Measurements from ENCODE around the gene SNX25.
"Not testable (repeated sequence)": the region's sequence is repeated elsewhere in the genome, so short reads cannot be mapped to it uniquely, and the experiment has no call there.

Gene SNX25

GRCh38 chr4:185205697-185206342 is 3.6 kb upstream of the SNX25 start:
- DNase-seq: no peak

GRCh38 chr4:185207466-185207865 is 1.9 kb upstream of the SNX25 start:
- no peak for DNase-seq

- DNase-seq: not testable (repeated sequence)
Observed at GRCh38 chr4:185209852-185210101, 379 bp downstream of the SNX25 start.

DNA sequence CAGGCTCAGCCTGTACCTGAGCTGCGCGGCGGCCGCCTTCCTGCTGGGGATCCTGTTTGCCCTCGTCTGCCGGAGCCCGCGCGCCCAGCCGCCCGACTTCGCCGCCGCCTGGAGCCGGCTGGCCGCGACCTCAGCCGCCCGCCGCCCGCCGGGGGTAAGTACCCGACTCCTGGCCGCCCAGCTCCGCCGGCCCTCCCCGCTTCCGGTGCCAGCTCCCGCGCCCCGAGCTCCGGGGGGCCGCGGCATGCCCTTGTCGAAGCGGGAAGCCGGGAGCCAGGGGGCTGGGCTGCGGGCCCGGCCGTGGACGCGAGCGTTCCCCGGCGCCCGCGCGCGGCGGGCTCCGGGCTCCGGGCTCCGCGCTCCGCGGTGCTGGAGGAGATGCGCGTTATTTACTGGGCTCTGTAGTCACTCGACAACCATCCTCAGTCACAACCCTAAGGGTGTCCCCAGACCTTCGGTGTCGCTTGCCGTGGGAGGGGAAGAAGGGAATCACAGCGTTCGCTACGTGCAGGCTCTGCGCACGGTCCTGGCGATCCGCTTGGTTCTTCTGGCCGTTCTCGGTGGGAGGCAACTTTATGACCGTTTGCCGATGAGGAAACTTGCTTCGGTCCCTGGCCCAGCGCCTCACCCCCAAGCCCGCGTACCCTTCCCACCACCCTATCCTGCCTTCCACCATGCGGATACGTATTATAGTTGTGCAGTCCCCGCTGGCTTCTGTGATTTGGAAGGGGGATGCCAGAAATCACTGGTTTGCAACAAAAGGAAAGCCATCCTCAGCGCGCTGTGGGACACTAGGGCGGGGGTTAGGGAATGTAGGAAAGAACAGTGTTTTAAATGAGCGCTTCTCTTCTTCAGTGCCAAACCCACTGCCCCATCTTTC is 944 bp downstream of the SNX25 start:
- DNase-seq: peak; percentile 40

DNA sequence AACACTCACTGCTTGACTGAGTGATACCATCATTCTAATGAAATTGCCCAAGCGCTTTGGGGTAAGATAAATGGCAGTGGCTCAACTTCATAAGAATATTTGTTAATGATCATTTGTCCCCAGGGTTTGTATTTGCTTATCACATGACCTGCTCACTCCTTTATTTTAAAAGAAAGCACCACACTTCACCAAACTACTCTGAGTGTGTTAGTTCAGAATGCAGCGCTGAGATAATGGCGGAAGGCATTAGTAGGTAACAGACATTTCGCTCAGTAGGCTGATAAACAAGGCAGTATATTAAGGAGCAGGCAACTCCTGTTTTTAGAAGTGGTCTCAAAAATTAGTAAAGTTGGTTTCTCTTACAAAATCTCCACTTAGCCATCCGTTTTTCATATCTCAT is 1.6 kb downstream of the SNX25 start:
- no peak for DNase-seq

GRCh38 chr4:185211641-185212040 is 2.2 kb downstream of the SNX25 start:
- DNase-seq: no peak

DNA sequence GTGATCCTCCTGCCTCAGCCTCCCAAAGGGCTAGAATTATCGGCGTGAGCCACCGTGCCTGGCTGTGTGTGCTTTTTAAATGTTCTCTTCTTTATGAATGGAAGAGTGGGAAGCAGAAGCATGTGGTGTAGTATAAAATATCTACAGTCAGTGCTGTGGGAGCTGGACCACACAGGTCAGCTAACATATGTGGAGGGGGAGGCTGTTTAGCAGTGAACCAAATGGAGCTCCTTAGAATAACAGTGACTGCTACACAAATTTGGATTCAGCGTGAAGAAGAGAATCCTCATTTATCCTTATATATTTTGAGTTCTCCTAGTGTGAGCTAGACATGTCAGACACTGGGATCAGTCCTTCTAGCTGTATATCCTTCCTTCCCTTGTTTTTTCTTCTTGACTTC is 3.2 kb downstream of the SNX25 start:
- DNase-seq: no peak

DNA sequence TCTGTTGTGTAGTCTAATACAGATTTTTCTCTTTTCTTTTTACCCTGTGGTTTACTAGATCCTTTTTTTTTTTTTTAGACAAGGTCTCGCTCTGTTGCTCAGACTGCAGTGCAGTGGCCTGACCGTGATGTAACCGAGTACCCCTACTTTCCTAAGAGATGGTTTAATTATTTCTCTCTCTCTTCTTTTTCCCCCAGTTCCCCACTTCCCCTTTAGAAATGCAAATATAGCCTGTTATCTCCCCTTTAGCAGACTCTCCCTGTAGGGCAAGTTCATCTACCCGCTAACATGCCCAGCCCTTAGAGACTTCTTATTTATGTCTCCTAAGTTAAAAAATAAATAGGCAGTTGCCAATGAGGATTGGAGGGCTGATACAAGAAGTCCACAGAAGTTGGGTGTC is 4.5 kb downstream of the SNX25 start:
- no peak for DNase-seq

- DNase-seq: no peak
Observed at GRCh38 chr4:185215261-185215660, 5.9 kb downstream of the SNX25 start.

DNA sequence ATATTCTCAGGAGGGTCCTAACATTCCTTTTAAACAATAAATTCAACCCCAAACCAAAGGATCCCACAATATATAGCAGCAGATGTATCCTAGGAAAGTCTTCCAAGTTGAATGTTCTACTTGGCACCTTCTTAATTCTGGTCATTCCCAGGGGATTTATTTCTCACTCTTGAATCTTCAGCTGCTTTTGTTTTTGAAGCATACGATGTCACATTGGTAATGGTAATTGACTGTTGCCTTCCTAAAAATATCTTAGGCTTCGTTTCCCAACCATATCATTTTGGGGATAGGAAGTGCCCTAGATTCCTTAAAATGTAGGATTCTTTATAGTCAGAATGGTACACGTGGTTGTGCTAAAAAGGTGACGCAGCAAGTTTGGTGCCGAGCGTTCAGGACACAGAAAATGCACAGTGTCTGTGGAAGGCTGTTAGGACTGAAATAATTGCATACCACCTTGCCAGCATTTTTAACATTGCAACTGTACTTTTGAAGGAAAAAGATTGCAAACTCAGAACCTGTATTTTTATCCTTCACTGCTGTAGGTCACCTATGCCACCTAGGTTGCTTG is 8.1 kb downstream of the SNX25 start:
- no peak for DNase-seq

DNA sequence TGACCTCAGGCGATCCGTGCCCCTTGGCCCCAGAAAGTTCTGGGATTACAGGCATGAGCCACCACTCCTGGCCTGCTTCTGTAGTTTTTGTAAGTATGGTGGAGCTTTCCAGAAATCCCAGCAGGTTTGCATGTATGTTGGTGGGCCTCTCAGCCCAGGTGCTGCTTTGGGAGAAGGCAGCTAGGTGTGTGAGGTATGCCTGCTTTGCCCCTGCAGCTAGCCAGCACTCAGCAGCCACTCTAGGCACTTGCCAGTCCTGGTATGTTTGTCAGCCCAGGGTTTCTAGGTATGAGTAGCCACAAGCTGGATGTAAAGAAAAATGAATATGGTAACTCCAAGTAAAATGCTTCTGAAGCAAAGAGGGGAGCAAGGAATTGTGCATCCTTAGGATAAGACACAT is 8.9 kb downstream of the SNX25 start:
- no peak for DNase-seq

DNA sequence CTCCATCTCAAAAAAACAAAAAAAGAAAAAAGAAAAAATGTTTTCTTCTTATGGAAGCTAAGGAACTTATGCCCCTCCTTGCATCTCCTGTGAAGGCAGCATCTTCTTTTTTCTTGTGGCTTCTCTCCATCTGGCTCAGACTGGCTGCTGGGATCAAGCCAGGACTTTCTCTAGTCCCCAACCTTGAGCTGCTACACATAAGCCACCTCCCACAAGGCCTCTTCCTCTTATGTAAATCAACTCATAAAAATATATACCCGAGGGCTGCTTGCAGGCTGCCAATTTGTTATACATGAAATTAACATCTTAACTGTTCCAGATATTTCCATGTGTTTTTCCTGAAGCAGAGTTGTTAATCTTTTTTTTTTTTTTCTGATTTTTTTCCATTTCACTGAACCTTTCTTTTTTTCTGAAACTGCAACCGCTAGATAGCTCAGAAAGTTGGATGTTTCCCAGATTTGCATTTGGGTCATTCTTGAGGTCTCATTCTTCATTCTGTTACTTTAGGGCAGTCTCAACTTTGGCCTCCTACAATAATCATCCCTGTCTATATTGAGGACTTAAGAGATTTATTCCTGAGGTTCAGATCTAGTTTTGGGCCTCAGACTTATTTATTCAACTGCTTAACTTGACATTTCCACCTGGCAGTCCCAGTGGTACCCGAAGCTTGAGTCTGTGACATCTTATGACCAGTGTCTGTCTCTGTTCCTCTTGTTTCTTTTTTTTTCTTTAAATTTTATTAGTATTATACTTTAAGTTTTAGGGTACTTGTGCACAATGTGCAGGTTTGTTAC is 10.3 kb downstream of the SNX25 start:
- DNase-seq: no peak

GRCh38 chr4:185221491-185221890 is 12.1 kb downstream of the SNX25 start:
- no peak for DNase-seq

- no peak for DNase-seq
Observed at GRCh38 chr4:185221912-185222311, 12.5 kb downstream of the SNX25 start.

DNA sequence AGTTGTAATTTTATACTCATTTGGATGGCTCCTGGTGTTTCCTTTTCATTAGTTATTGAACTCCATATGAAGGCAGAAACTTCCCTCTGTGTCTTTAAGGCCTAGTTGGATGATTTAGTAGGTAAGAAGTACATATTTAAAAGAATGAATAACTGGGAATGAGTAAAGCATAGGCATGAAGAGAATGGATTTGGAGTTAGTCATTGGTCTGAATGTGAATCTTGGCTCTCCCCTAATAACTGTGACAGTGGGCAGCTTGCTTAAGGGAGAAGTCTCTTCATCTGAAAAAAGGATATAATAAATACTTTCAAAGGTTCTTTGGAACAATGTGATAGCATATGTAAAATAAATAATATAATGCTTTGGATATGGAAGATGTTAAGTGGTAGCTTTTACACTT is 13.2 kb downstream of the SNX25 start:
- no peak for DNase-seq

GRCh38 chr4:185224597-185224996 is 15.2 kb downstream of the SNX25 start:
- no peak for DNase-seq

DNA sequence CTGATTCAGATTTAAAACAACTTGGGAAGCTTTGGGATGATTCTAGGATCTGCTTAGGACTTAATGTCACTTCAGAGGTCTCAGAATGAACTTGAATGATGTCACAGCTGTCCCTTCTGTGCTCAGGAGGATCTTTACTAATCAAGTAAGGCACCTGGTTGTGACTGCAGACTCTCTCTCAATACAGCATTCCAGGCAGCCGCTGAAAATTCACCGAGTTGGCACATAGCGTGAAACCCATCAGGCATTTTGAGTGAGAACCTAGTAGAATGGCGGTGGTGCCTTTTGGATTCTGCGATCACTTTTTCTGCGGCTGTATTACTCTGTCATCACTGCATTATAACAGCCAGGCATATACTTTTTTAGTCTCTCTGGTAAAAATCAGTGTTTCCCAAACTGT is 16.5 kb downstream of the SNX25 start:
- no peak for DNase-seq

GRCh38 chr4:185227131-185227551 is 17.7 kb downstream of the SNX25 start:
- DNase-seq: no peak

GRCh38 chr4:185227713-185228278 is 18.4 kb downstream of the SNX25 start:
- no peak for DNase-seq

GRCh38 chr4:185229021-185229818 is 19.8 kb downstream of the SNX25 start:
- DNase-seq: no peak

DNA sequence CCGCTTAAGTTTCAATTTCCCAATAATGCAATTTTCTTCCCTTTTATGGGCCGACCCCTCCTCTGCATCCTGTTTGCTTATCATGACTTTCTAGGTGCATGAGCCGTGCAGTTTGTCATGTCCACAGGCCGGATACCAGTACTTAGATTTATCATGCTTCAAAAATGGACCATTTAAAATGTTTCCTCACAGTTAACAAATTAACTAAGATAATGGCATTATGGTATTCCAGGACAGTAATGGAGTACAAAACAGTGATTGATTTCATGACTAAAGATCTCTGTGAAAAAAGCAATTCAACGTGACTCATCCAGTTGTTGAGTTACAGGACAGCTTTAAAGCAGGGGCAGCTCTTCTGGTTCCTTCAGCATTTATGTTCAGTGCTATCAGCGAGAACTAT is 23.0 kb downstream of the SNX25 start:
- DNase-seq: no peak

DNA sequence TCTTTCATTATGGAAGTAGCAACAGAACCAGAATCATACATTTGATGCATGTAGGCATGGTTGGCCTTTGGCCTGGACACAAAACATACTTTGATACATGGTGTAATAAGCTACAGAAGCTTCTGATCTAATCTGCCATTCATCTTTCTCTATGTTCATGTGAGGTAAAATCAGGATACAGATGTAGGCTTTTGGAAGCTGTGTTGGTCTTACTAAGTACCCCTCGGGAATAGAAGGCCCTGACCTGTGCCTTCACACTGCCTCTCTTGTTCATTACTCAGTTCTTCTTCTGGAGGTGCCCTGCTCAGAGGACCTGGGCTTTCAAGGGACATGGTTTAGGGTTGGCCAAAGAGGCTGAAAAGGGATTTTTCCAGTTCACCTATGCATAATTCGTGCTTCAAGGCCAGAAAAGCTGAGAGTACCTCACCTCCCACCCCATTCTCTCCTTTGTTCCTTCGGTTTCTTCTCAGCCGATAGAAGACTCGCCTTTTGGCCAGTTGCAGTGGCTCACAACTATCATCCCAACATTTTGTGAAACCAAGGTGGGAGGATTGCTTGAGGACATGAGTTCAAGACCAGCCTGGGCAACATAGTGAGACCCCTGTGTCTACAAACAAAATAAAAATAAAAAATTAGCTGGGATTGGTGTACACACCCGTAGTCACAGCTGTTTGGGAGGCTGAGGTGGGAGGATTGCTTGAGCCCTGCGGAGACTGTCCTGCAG is 25.9 kb downstream of the SNX25 start:
- no peak for DNase-seq
